GM18502 (cell line): Measurements from ENCODE around the gene APOBEC3B.
A peak's percentile ranks its signal among the peaks of the same experiment; 100 is the strongest.
"Not testable (repeated sequence)": the region's sequence is repeated elsewhere in the genome, so short reads cannot be mapped to it uniquely, and the experiment has no call there.

Experiments
- ATAC-seq: cut with Tn5 transposase; IDR thresholded peaks from one replicate; pipeline ENCODE4 v1.9.1; 2021; ENCODE audit warnings: mild to moderate bottlenecking; ENCODE audit not compliant: unreplicated experiment, poor library complexity

APOBEC3B gene

GRCh38 chr22:39024519-39025308 is 42.6 kb downstream of the APOBEC3B start:
- no peak for ATAC-seq

- no peak for ATAC-seq
These were observed 44.5 kb downstream of the APOBEC3B start for GRCh38 chr22:39026509-39027150.

GRCh38 chr22:39027717-39028116 is 45.6 kb downstream of the APOBEC3B start:
- ATAC-seq: no peak

GRCh38 chr22:39028281-39028680 is 46.1 kb downstream of the APOBEC3B start:
- ATAC-seq: no peak

GRCh38 chr22:39029227-39029626 is 47.1 kb downstream of the APOBEC3B start:
- ATAC-seq: no peak

- no peak for ATAC-seq
These were observed 48.6 kb downstream of the APOBEC3B start for GRCh38 chr22:39030705-39031104.

GRCh38 chr22:39031434-39032295 is 49.5 kb downstream of the APOBEC3B start:
- not testable (repeated sequence) for ATAC-seq

- ATAC-seq: not testable (repeated sequence)
These were observed 54.9 kb downstream of the APOBEC3B start for GRCh38 chr22:39037071-39037470.

- no peak for ATAC-seq
These were observed 57.4 kb downstream of the APOBEC3B start for GRCh38 chr22:39039306-39040126.

- ATAC-seq: not testable (repeated sequence)
These were observed 58.0 kb downstream of the APOBEC3B start for GRCh38 chr22:39040155-39040537.

GRCh38 chr22:39040538-39041296 is 58.6 kb downstream of the APOBEC3B start, which contains the start of gene APOBEC3F:
Gene APOBEC3F, plus strand, starts transcription at chr22:39040864. Its CDS starts 97 bp downstream, at chr22:39040961.
- peak; percentile 85 for ATAC-seq

GRCh38 chr22:39041908-39042307 is 59.8 kb downstream of the APOBEC3B start:
- no peak for ATAC-seq
